ENCODE results near the gene HECA. TPM values are rescaled to one million over a fixed set of nuclear protein-coding genes. Genes with fewer than 3 reads are reported as not detected.

HECA gene
- total RNA-seq, 1 donor from 2014 or later = 21.0 TPM

- TF ChIP-seq CTCF (IDR thresholded peaks at IDR 0.05; ENCODE audit: partially characterized antibody, unreplicated experiment) = no peak
- DNase-seq = no peak
- Mint-ChIP-seq H3K27ac (ENCODE audit: unreplicated experiment) (no peak overlapping the region), H3K4me3 (ENCODE audit: unreplicated experiment) (no peak overlapping the region), H3K36me3 (ENCODE audit: unreplicated experiment) (no peaks in the 10 kb centered on the region), H3K27me3 (ENCODE audit: unreplicated experiment) (peaks cover 7% of the 10 kb centered on the region), H3K4me1 (ENCODE audit: low read depth, unreplicated experiment) (peaks cover 18% of the 10 kb centered on the region), H3K9me3 (ENCODE audit: unreplicated experiment) (peaks cover 7% of the 10 kb centered on the region)
Measured at GRCh38 chr6:139184459-139184858, 49.6 kb downstream of the HECA start.

DNA sequence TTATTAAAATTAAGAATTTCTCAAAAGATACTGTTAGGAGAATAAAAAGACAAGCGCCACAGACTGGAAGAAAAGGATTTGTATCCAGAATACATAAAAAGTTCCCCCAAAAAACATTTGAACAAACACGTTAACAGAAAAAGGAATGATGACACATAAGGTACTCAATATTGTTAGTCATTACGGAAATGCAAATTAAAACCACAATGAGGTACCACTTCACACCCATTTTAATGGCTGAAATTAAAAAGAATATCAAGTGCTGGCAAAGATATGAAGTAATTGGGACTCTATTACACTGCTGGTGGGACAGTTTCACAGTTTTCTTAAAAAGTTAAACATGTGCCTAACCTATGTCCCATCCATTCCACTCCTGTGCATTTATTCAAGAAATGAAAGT is 51.4 kb downstream of the HECA start:
- H3K4me1 Mint-ChIP-seq (ENCODE audit: low read depth, unreplicated experiment) = peaks cover 18% of the 10 kb centered on the region
- no peaks in the 10 kb centered on the region for H3K36me3 Mint-ChIP-seq (ENCODE audit: unreplicated experiment)
- peaks cover 7% of the 10 kb centered on the region for H3K9me3 Mint-ChIP-seq (ENCODE audit: unreplicated experiment)
- no peak overlapping the region for H3K4me3 Mint-ChIP-seq (ENCODE audit: unreplicated experiment)
- H3K27me3 Mint-ChIP-seq (ENCODE audit: unreplicated experiment) = peaks cover 5% of the 10 kb centered on the region
- H3K27ac Mint-ChIP-seq (ENCODE audit: unreplicated experiment) = peak overlapping the region; percentile 60
- no peak for TF ChIP-seq CTCF (IDR thresholded peaks at IDR 0.05; ENCODE audit: partially characterized antibody, unreplicated experiment)
- DNase-seq = no peak

- Mint-ChIP-seq H3K4me1 (ENCODE audit: low read depth, unreplicated experiment) (peaks cover 18% of the 10 kb centered on the region), H3K4me3 (ENCODE audit: unreplicated experiment) (peak overlapping the region; percentile 8), H3K27me3 (ENCODE audit: unreplicated experiment) (peaks cover 5% of the 10 kb centered on the region), H3K36me3 (ENCODE audit: unreplicated experiment) (no peaks in the 10 kb centered on the region), H3K9me3 (ENCODE audit: unreplicated experiment) (peaks cover 7% of the 10 kb centered on the region), H3K27ac (ENCODE audit: unreplicated experiment) (peak overlapping the region; percentile 60)
- DNase-seq = no peak
- TF ChIP-seq CTCF (IDR thresholded peaks at IDR 0.05; ENCODE audit: partially characterized antibody, unreplicated experiment) = no peak
Measured at GRCh38 chr6:139186692-139187091, 51.8 kb downstream of the HECA start.

DNA sequence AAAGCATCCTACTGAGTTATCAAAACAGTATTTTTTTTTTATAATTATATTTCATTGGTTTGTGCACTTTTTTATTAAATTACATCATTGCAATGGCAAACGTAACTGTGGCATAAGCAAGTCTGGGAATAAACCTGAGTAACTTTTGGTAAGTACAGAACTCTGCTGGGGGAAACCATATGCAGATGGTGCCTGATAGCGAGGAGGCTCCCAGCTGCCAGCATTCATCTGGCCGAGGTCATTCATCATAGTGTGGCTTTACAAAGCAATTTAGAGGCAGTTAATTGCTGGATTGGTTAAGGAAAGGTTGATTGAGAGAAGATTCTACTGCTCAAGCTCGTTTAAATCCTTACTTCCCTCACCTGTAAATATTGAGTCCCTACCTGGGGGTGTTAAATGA is 52.6 kb downstream of the HECA start:
- Mint-ChIP-seq H3K36me3 (ENCODE audit: unreplicated experiment) (no peaks in the 10 kb centered on the region), H3K9me3 (ENCODE audit: unreplicated experiment) (peaks cover 7% of the 10 kb centered on the region), H3K27ac (ENCODE audit: unreplicated experiment) (peak overlapping the region; percentile 81), H3K27me3 (ENCODE audit: unreplicated experiment) (peaks cover 5% of the 10 kb centered on the region), H3K4me1 (ENCODE audit: low read depth, unreplicated experiment) (peaks cover 18% of the 10 kb centered on the region), H3K4me3 (ENCODE audit: unreplicated experiment) (peak overlapping the region; percentile 40)
- peak; percentile 42 for DNase-seq
- TF ChIP-seq CTCF (IDR thresholded peaks at IDR 0.05; ENCODE audit: partially characterized antibody, unreplicated experiment) = no peak

DNA sequence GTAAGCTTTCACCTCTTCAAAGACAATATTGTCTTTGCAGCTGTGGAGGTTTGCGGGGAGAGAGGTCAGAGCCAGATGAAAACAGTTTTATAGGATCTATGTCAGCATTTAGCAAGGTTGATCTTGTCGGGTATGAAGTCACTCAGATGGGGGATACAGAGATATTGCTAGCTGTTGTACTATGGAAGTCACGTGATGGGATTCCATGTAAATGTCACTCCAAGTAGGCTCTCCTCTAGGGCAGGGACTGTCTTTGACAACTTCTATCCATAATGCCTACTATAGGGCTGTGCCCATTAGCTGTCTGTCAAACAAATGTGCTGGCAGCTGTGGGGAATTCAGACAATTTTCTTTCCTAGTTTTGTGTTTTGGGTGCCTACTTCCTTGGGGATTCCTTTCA is 54.8 kb downstream of the HECA start:
- Mint-ChIP-seq H3K27me3 (ENCODE audit: unreplicated experiment) (peaks cover 5% of the 10 kb centered on the region), H3K27ac (ENCODE audit: unreplicated experiment) (peak overlapping the region; percentile 54), H3K4me1 (ENCODE audit: low read depth, unreplicated experiment) (peaks cover 18% of the 10 kb centered on the region), H3K4me3 (ENCODE audit: unreplicated experiment) (no peak overlapping the region), H3K36me3 (ENCODE audit: unreplicated experiment) (no peaks in the 10 kb centered on the region), H3K9me3 (ENCODE audit: unreplicated experiment) (peaks cover 11% of the 10 kb centered on the region)
- DNase-seq = no peak
- no peak for TF ChIP-seq CTCF (IDR thresholded peaks at IDR 0.05; ENCODE audit: partially characterized antibody, unreplicated experiment)
